Measurements from ENCODE around the gene OBI1. TPM values are rescaled to one million over a fixed set of nuclear protein-coding genes. Genes with fewer than 3 reads are reported as not detected.
A peak's percentile ranks its signal among the peaks of the same experiment; 100 is the strongest.
"Not testable (repeated sequence)": the region's sequence is repeated elsewhere in the genome, so short reads cannot be mapped to it uniquely, and the experiment has no call there.

OBI1 gene
- polyA plus RNA-seq, 1 donor from 2014 or later: 9.8 TPM

- Mint-ChIP-seq H3K27me3 (peaks cover 1% of the 10 kb centered on the region), H3K36me3 (peaks cover 3% of the 10 kb centered on the region), H3K4me3 (peak overlapping the region; percentile 94 to 100 (median 100)), H3K27ac (peak overlapping the region; percentile 68 to 96 (median 96)), H3K9me3 (no peaks in the 10 kb centered on the region), H3K4me1 (peaks cover 28 to 41% (median 37%) of the 10 kb centered on the region in 3 donors)
Measured at GRCh38 chr13:78657699-78658629, 991 bp downstream of the OBI1 start.

GRCh38 chr13:78655906-78656305 is 3.0 kb downstream of the OBI1 start:
- peaks cover 3% of the 10 kb centered on the region for H3K36me3 Mint-ChIP-seq
- peaks cover 25 to 34% (median 34%) of the 10 kb centered on the region in 3 donors for H3K4me1 Mint-ChIP-seq
- no peak overlapping the region for H3K27ac Mint-ChIP-seq
- peak overlapping the region in 1 of 4 donors; percentile 54 for H3K4me3 Mint-ChIP-seq
- no peaks in the 10 kb centered on the region for H3K9me3 Mint-ChIP-seq
- H3K27me3 Mint-ChIP-seq: peaks cover 1% of the 10 kb centered on the region

GRCh38 chr13:78655007-78655406 is 3.9 kb downstream of the OBI1 start:
- Mint-ChIP-seq H3K9me3 (no peaks in the 10 kb centered on the region), H3K4me3 (peak overlapping the region in 1 of 4 donors; percentile 39), H3K27me3 (peaks cover 1% of the 10 kb centered on the region), H3K4me1 (peaks cover 23 to 30% (median 28%) of the 10 kb centered on the region in 3 donors), H3K27ac (peak overlapping the region in 1 of 3 donors; percentile 33), H3K36me3 (peaks cover 3% of the 10 kb centered on the region)

GRCh38 chr13:78652651-78653050 is 6.3 kb downstream of the OBI1 start:
- Mint-ChIP-seq H3K27ac (peak overlapping the region in 1 of 3 donors; percentile 49), H3K9me3 (no peaks in the 10 kb centered on the region), H3K4me3 (no peak overlapping the region), H3K4me1 (peaks cover 10 to 20% (median 11%) of the 10 kb centered on the region in 3 donors), H3K36me3 (peaks cover 3% of the 10 kb centered on the region), H3K27me3 (no peaks in the 10 kb centered on the region)

GRCh38 chr13:78650717-78651083 is 8.3 kb downstream of the OBI1 start:
- Mint-ChIP-seq H3K4me3 (no peak overlapping the region), H3K27ac (no peak overlapping the region), H3K9me3 (no peaks in the 10 kb centered on the region), H3K27me3 (no peaks in the 10 kb centered on the region), H3K36me3 (peaks cover 3% of the 10 kb centered on the region), H3K4me1 (peaks cover 5 to 22% (median 20%) of the 10 kb centered on the region in 3 donors)

GRCh38 chr13:78649997-78650716 is 8.8 kb downstream of the OBI1 start:
- H3K36me3 Mint-ChIP-seq: peaks cover 3% of the 10 kb centered on the region
- no peaks in the 10 kb centered on the region for H3K9me3 Mint-ChIP-seq
- peaks cover 5 to 22% (median 15%) of the 10 kb centered on the region in 3 donors for H3K4me1 Mint-ChIP-seq
- no peak overlapping the region for H3K4me3 Mint-ChIP-seq
- no peaks in the 10 kb centered on the region for H3K27me3 Mint-ChIP-seq
- H3K27ac Mint-ChIP-seq: no peak overlapping the region

GRCh38 chr13:78647109-78647678 is 11.8 kb downstream of the OBI1 start:
- H3K27me3 Mint-ChIP-seq, H3K9me3 Mint-ChIP-seq, H3K36me3 Mint-ChIP-seq, H3K4me3 Mint-ChIP-seq: not testable (repeated sequence)
- Mint-ChIP-seq H3K27ac (peak overlapping the region in 1 of 3 donors; percentile 17), H3K4me1 (peaks cover 2 to 18% (median 7%) of the 10 kb centered on the region in 3 donors)

- H3K27me3 Mint-ChIP-seq: no peaks in the 10 kb centered on the region
- no peak overlapping the region for H3K27ac Mint-ChIP-seq
- H3K4me1 Mint-ChIP-seq: peaks cover 1 to 8% (median 4%) of the 10 kb centered on the region in 3 donors
- H3K36me3 Mint-ChIP-seq: peaks cover 13% of the 10 kb centered on the region
- H3K4me3 Mint-ChIP-seq: no peak overlapping the region
- no peaks in the 10 kb centered on the region for H3K9me3 Mint-ChIP-seq
Measured at GRCh38 chr13:78638216-78638615, 20.7 kb downstream of the OBI1 start.

GRCh38 chr13:78636495-78636894 is 22.5 kb downstream of the OBI1 start:
- Mint-ChIP-seq H3K36me3 (peaks cover 8% of the 10 kb centered on the region), H3K27ac (no peak overlapping the region), H3K9me3 (no peaks in the 10 kb centered on the region), H3K4me1 (peaks cover 1 to 4% (median 3%) of the 10 kb centered on the region in 3 donors), H3K27me3 (no peaks in the 10 kb centered on the region), H3K4me3 (no peak overlapping the region)

- no peaks in the 10 kb centered on the region for H3K9me3 Mint-ChIP-seq
- H3K4me1 Mint-ChIP-seq: no peaks in the 10 kb centered on the region
- peaks cover 13% of the 10 kb centered on the region for H3K36me3 Mint-ChIP-seq
Measured at GRCh38 chr13:78632996-78633395, 26.0 kb downstream of the OBI1 start.

GRCh38 chr13:78631077-78631476 is 27.9 kb downstream of the OBI1 start:
- Mint-ChIP-seq H3K4me1 (peaks cover 0 to 3% (median 0%) of the 10 kb centered on the region in 3 donors), H3K36me3 (peaks cover 22% of the 10 kb centered on the region), H3K27me3 (no peaks in the 10 kb centered on the region), H3K27ac (no peak overlapping the region), H3K9me3 (no peaks in the 10 kb centered on the region), H3K4me3 (no peak overlapping the region)

More at GRCh38 chr13:78632996-78633395, 26.0 kb downstream of the OBI1 start:
- H3K27ac Mint-ChIP-seq: no peak overlapping the region
- no peaks in the 10 kb centered on the region for H3K27me3 Mint-ChIP-seq
- H3K4me3 Mint-ChIP-seq: no peak overlapping the region

GRCh38 chr13:78630511-78630910 is 28.4 kb downstream of the OBI1 start:
- no peak overlapping the region for H3K27ac Mint-ChIP-seq

GRCh38 chr13:78625384-78625783 is 33.6 kb downstream of the OBI1 start:
- H3K9me3 Mint-ChIP-seq: no peaks in the 10 kb centered on the region
- no peaks in the 10 kb centered on the region for H3K27me3 Mint-ChIP-seq
- H3K4me3 Mint-ChIP-seq: no peak overlapping the region
- H3K36me3 Mint-ChIP-seq: peaks cover 27% of the 10 kb centered on the region
- H3K27ac Mint-ChIP-seq: no peak overlapping the region
- H3K4me1 Mint-ChIP-seq: peaks cover 3 to 4% (median 3%) of the 10 kb centered on the region in 3 donors

More at GRCh38 chr13:78630511-78630910, 28.4 kb downstream of the OBI1 start:
- Mint-ChIP-seq H3K36me3 (peaks cover 24% of the 10 kb centered on the region), H3K27me3 (no peaks in the 10 kb centered on the region), H3K4me1 (peaks cover 0 to 3% (median 3%) of the 10 kb centered on the region in 3 donors), H3K9me3 (no peaks in the 10 kb centered on the region), H3K4me3 (no peak overlapping the region)

- Mint-ChIP-seq H3K4me3 (no peak overlapping the region), H3K27me3 (no peaks in the 10 kb centered on the region), H3K36me3 (peaks cover 26% of the 10 kb centered on the region), H3K27ac (no peak overlapping the region), H3K9me3 (no peaks in the 10 kb centered on the region), H3K4me1 (peaks cover 3 to 4% (median 3%) of the 10 kb centered on the region in 3 donors)
Measured at GRCh38 chr13:78623132-78623531, 35.8 kb downstream of the OBI1 start.
